Suppressor macrophage treated with lipopolysaccharide for 4 hours (primary cell): ENCODE results near the gene DYRK1A.
"Not testable (repeated sequence)": the region's sequence is repeated elsewhere in the genome, so short reads cannot be mapped to it uniquely, and the experiment has no call there.

ENCODE experiments used
- DNase-seq: peaks from one replicate; pipeline ENCODE4 v3.0.0-alpha.2; 2020

The DYRK1A gene

GRCh38 chr21:37532868-37533780, 166.6 kb downstream of the DYRK1A start:
- no peak for DNase-seq

- no peak for DNase-seq
Observed at GRCh38 chr21:37534431-37534830, 167.9 kb downstream of the DYRK1A start.

- no peak for DNase-seq
Observed at GRCh38 chr21:37535130-37535529, 168.6 kb downstream of the DYRK1A start.

- no peak for DNase-seq
Observed at GRCh38 chr21:37535672-37536071, 169.1 kb downstream of the DYRK1A start.

- no peak for DNase-seq
Observed at GRCh38 chr21:37536616-37537278, 170.2 kb downstream of the DYRK1A start.

GRCh38 chr21:37537391-37537996, 170.9 kb downstream of the DYRK1A start:
- no peak for DNase-seq

GRCh38 chr21:37538971-37539590, 172.5 kb downstream of the DYRK1A start:
- no peak for DNase-seq

- not testable (repeated sequence) for DNase-seq
Observed at GRCh38 chr21:37541128-37541527, 174.6 kb downstream of the DYRK1A start.

- no peak for DNase-seq
Observed at GRCh38 chr21:37542512-37542911, 175.9 kb downstream of the DYRK1A start.

GRCh38 chr21:37546299-37546908, 179.8 kb downstream of the DYRK1A start:
- DNase-seq, result no peak

GRCh38 chr21:37546949-37547614, 180.5 kb downstream of the DYRK1A start:
- no peak for DNase-seq

- no peak for DNase-seq
Observed at GRCh38 chr21:37547615-37548200, 181.1 kb downstream of the DYRK1A start.

GRCh38 chr21:37548521-37548981, 182.0 kb downstream of the DYRK1A start:
- DNase-seq, result no peak

GRCh38 chr21:37549730-37550129, 183.2 kb downstream of the DYRK1A start:
- DNase-seq, result not testable (repeated sequence)

- DNase-seq, result no peak
Observed at GRCh38 chr21:37550157-37550556, 183.6 kb downstream of the DYRK1A start.

GRCh38 chr21:37550618-37551330, 184.2 kb downstream of the DYRK1A start:
- no peak for DNase-seq

- no peak for DNase-seq
Observed at GRCh38 chr21:37551331-37551992, 184.9 kb downstream of the DYRK1A start.

GRCh38 chr21:37551993-37552355, 185.4 kb downstream of the DYRK1A start:
- DNase-seq, result no peak

GRCh38 chr21:37552496-37553029, 186.0 kb downstream of the DYRK1A start:
- no peak for DNase-seq

GRCh38 chr21:37553078-37553481, 186.5 kb downstream of the DYRK1A start:
- no peak for DNase-seq
